Adrenal gland (tissue), 5 donors: ENCODE measurements around the gene DEAF1.

Experiments used
- CTCF ChIP-seq, 6 experiments: fragments of 450-650 bp in 4 of 6; fragments of 200-600 bp in 2 of 6; sonication (generic) in 1 of 6; IDR thresholded peaks; 1 replicate in 5 of 6; 2 replicates in 1 of 6; pipeline versions ENCODE4 v1.5.1 to v1.8.0; 2016 to 2021; ENCODE audit warnings: antibody characterized with exemption in 6 of 6, mild to moderate bottlenecking in 2 of 6, moderate library complexity in 1 of 6
- POLR2A ChIP-seq, 2 donors: fragments of 450-650 bp; IDR thresholded peaks; one replicate each; pipeline ENCODE4 v1.6.1; 2017; ENCODE audit warnings: antibody characterized with exemption in 2 of 2, mild to moderate bottlenecking in 2 of 2, moderate library complexity in 1 of 2
- donor health status: DM: no; HTN: no; CAD: no.

GRCh38 chr11:659532-660085 is 35.4 kb downstream of the DEAF1 start:
- TF ChIP-seq CTCF (IDR thresholded peaks at IDR 0.05) (no peak), POLR2A (IDR thresholded peaks at IDR 0.05) (no peak)
